Erythroblast (primary cell): Measurements from ENCODE around the gene MINDY4.

ENCODE experiments used
- DNase-seq, 2 experiments: peaks; one replicate each; lab custom pipeline; 2025; lab: John Stamatoyannopoulos, UW
- GATA1 ChIP-seq: IDR thresholded peaks from 2 replicates; pipeline ENCODE4 v1.6.1; 2011; ENCODE audit warnings: low read depth, mild to moderate bottlenecking, control low read depth, low read length, moderate library complexity
- POLR2A ChIP-seq: IDR thresholded peaks from 2 replicates; pipeline ENCODE4 v1.6.1; 2011; ENCODE audit warnings: mild to moderate bottlenecking, low read length

MINDY4 gene

DNA sequence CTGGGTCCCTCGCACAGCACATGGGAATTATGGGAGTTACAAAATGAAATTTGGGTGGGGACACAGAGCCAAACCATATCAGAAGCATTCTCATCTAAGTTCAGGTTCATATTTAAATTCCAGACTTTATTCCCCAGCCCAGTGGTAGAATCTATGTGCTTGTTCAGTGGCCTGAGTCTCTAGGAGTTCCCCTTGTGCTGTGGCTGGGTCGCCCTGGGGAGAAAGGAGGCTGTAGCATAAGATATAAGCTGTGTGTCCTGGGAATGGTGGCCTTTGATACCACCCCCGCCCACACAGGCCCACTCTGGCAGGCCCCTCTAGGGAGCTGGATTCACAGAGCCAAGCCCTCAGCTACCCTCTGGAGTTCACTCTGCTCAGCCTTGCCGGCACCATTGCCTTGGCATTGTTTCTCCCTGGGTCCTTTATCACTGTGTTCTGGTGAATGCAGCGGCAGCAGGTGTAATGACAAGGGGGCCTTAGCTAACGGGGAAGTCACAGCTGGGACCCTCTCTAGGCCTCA is 64.2 kb downstream of the MINDY4 start:
- TF ChIP-seq GATA1 (no peak), POLR2A (no peak)
- no peak for DNase-seq

GRCh38 chr7:30836991-30837390 is 65.8 kb downstream of the MINDY4 start:
- no peak for DNase-seq
- TF ChIP-seq POLR2A (no peak), GATA1 (no peak)

GRCh38 chr7:30837581-30837980 is 66.4 kb downstream of the MINDY4 start:
- DNase-seq, result no peak
- TF ChIP-seq GATA1 (no peak), POLR2A (no peak)

DNA sequence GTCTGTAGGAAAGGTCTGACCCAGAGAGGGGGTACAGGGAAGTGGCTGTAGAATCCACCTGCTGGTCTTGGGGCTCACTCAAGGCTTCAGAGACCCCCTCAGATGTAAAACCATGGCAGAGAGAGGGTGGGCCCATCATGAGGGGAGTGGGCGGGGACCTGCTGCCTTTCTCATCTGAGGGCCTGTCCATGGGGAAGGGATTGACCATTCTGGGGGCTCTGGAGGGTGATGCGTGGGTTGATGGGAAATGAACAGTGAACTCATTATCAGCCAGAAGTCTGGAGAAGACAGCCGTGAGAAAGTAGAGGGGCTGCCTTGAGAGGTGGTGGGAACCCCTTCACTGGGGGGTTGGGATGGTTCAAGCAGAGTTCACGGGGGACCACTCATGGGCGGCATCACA is 66.8 kb downstream of the MINDY4 start:
- no peak for DNase-seq
- no peak for TF ChIP-seq POLR2A
- no peak for TF ChIP-seq GATA1

DNA sequence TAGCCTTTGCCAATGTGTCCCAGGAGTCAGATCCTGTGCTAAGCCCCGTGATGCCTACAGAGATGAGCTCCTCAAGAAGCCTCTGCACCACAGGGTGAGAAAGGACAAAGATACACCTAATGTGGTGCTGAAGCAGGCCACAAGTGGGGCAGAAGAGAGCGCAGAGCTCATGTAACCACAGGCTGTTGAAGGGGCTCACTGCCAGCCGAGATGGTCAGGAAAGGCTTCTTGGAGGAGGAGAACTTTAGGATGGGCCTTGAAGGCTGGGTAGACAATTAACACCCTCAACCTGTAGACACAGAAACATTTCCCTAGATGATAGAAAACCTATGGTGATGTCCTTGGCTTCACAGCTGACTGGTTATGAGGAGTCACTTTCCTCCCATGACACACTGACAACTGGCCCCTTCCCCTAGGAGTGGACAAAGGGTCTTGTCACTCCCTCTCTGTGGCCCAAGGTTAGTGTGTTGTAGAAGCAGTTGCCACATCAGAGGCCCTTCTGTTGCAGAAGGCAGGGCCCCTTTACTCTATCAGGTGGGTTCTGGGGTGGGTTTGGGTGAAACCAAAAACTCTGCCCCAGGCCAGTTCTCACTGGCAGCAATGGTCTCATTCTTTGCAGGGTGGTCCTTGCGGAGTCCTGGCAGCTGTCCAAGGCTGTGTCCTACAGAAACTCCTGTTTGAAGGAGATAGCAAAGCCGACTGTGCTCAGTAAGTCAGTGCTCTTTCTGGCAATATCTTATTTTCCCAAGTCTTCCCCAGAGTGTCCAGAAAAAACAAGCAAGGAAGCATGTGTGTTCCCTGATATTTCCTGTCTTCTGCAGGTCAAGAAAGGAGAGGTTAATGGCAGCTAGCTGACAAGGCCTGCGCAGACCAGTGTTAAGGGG is 69.2 kb downstream of the MINDY4 start:
- TF ChIP-seq GATA1, result no peak
- no peak for TF ChIP-seq POLR2A

DNA sequence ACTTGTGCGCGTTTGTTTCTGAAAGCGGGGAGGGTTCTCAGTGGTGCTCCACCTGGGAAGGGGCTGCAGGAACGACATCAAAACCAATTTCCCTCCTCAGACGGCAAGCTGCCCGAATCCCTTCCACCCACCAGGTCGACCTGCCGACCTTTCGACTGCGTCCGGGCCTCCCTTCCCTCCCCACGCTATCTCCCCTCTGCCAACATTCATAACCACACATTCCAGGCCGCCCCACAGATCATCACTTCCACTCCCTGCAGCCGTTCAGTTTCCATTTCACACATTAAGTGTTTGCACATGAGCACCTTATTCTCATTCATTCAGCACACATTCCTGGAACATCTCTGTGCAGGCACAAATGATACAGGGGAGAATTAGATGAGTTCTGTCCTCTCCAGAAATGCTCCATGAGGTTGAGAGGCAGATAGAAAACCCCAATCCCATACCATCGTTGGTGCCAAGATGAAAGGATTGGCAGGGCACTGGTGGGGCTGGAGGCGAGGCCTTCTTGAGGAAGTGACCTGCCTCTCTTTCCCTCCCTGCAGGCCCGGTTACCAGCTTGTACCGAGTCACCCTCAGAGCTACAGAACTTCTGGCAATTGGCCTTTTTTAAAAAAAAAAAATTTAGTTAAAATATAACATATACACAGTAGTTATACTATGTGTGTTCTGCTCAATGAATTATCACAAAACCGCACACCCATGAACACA is 70.0 kb downstream of the MINDY4 start:
- TF ChIP-seq GATA1 (no peak), POLR2A (no peak)
- no peak for DNase-seq

More for the DNA sequence above, 69.2 kb downstream of the MINDY4 start:
- DNase-seq, result no peak

DNA sequence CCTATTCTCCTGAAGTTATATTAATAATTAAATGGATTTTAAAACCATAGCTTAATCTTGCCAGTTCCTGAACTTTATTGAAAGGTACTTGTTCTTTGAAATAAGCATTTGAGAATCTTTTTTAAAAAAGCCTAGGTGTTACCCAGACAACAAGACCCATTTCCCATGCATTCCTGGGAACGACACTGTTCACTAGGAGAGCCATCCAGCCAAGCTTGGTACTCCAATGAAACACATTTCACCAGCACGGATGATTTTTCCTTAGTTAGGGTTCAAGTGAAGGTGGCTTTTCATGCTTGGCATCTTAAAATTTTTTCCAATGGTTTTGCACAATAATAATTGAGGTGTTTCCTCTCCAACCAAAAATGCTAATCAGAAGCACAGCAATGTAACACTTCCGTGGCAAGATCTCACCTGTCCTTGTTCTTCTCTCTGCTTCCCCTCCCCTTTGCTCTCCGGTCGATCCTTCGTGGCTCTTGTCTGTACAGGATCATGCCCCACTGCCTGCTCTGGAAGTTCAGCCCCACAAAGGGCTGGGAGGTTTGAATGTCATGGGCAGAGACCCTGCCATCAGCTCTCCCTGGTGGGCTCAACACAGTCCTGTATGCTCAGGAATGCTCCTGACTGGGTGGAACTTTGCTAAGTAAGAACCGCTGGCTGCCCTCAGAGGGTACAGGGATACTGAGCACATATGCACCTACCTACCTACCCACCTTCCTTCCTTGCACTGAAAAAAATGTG is 70.8 kb downstream of the MINDY4 start:
- no peak for TF ChIP-seq GATA1
- TF ChIP-seq POLR2A, result no peak

GRCh38 chr7:30842542-30843451 is 71.6 kb downstream of the MINDY4 start:
- TF ChIP-seq GATA1 (no peak), POLR2A (no peak)
- no peak for DNase-seq

More for the DNA sequence above, 70.8 kb downstream of the MINDY4 start:
- no peak for DNase-seq

GRCh38 chr7:30843741-30844482 is 72.7 kb downstream of the MINDY4 start:
- no peak for TF ChIP-seq POLR2A
- TF ChIP-seq GATA1, result no peak
- no peak for DNase-seq

DNA sequence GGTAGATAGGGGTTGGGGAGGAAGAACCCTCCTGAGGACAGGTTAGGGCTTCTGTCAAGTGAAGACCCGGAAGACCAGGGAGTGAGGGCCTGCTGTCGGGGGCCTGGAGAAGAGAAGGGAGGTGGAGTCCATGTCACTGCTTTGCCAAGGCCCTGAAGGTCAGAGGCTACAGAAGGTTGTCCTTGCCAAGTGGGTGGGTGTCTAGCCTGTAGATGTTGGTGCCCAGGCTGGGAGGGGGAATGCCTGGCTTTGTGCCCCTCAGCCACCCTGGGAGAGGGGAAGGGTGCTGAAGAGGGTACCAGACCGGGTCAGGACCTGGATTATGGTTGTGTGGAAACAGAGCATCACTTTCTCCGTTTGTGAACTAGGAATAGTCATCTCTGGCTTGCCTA is 73.3 kb downstream of the MINDY4 start:
- TF ChIP-seq GATA1 (no peak), POLR2A (no peak)
- no peak for DNase-seq

DNA sequence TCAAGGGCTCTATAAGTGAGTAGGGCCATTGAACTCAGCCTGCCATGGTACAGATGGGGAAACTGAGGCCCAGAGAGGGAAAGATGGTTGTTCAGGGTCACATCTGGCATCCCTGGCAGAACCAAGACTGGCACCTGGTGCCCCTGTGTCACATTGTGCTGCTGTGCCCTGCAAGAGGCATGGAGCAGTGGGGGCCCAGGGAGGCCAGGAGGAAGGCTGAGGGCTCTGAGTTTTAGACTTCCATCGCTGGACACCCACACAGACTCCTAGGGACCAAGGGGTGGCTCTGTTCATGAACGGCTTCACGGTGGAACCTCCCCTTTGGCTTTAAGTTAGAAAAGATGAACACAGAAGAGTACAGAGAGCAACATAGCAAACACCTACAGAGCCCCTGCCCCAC is 73.7 kb downstream of the MINDY4 start:
- DNase-seq, result no peak
- TF ChIP-seq POLR2A, result no peak
- no peak for TF ChIP-seq GATA1
